ENCODE data around the gene PRKD1.

PRKD1 gene

GRCh38 chr14:29806124-29806517 lies 121.5 kb downstream of the PRKD1 start:
- H3K4me3 ChIP-seq (ENCODE audit: low read depth, low read length) = no peak overlapping the region
- in situ Hi-C loops (cut with HindIII; ENCODE audit: low pct_ligation_motif_present, low sequenced_read_pairs) = no loop called here

DNA sequence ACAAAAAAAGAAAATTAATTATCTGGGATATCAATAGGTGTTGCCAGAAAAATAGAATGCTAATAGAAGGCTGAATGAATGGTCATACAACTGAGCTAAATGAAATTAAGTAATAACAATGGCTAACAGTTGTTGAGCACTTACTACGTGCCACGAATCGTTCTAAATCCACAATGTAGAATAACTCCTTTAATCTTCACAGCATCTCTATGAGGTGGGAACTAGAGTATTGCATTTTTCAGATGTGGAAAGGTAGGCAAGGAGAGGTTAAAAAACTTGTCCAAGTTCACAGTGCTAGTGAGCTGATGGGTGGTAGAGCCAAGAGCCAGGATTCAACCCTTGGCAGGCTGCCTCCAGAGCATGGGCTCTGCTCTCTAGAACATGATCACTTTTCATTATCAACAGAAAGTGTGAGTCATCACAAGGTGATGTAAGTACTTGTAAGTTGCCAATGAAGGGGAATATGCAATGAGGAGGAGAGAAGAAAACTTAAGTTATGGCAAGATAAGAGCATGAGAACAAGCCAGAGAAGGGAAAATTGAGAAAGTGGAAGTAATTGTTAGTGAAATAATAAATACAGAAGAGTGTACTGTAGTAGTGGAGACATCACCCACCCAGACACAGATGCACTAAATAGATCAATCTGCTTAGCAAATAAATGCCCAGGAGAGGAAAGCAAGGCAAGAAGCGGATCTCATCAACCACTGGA lies 122.1 kb downstream of the PRKD1 start:
- H3K36me3 ChIP-seq (replicated peaks) = no peaks in the 10 kb centered on the region
- H3K27me3 ChIP-seq (replicated peaks) = no peaks in the 10 kb centered on the region
- TF ChIP-seq, protein P1, sequence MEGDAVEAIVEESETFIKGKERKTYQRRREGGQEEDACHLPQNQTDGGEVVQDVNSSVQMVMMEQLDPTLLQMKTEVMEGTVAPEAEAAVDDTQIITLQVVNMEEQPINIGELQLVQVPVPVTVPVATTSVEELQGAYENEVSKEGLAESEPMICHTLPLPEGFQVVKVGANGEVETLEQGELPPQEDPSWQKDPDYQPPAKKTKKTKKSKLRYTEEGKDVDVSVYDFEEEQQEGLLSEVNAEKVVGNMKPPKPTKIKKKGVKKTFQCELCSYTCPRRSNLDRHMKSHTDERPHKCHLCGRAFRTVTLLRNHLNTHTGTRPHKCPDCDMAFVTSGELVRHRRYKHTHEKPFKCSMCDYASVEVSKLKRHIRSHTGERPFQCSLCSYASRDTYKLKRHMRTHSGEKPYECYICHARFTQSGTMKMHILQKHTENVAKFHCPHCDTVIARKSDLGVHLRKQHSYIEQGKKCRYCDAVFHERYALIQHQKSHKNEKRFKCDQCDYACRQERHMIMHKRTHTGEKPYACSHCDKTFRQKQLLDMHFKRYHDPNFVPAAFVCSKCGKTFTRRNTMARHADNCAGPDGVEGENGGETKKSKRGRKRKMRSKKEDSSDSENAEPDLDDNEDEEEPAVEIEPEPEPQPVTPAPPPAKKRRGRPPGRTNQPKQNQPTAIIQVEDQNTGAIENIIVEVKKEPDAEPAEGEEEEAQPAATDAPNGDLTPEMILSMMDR (IDR thresholded peaks at IDR 0.05; ENCODE audit: low read depth, low read length, missing control alignments) = no peak
- in situ Hi-C loops (cut with HindIII; ENCODE audit: low pct_ligation_motif_present, low sequenced_read_pairs) = no loop called here
- no peak overlapping the region for H3K4me3 ChIP-seq (ENCODE audit: low read depth, low read length)
- peak; percentile 56 for DNase-seq
- no peak overlapping the region for H3K27ac ChIP-seq

More at GRCh38 chr14:29806124-29806517, 121.5 kb downstream of the PRKD1 start:
- H3K36me3 ChIP-seq (replicated peaks) = no peaks in the 10 kb centered on the region
- no peaks in the 10 kb centered on the region for H3K27me3 ChIP-seq (replicated peaks)
- TF ChIP-seq, protein P1 (IDR thresholded peaks at IDR 0.05; ENCODE audit: low read depth, low read length, missing control alignments) = no peak
- H3K27ac ChIP-seq = no peak overlapping the region
- no peak for DNase-seq

DNA sequence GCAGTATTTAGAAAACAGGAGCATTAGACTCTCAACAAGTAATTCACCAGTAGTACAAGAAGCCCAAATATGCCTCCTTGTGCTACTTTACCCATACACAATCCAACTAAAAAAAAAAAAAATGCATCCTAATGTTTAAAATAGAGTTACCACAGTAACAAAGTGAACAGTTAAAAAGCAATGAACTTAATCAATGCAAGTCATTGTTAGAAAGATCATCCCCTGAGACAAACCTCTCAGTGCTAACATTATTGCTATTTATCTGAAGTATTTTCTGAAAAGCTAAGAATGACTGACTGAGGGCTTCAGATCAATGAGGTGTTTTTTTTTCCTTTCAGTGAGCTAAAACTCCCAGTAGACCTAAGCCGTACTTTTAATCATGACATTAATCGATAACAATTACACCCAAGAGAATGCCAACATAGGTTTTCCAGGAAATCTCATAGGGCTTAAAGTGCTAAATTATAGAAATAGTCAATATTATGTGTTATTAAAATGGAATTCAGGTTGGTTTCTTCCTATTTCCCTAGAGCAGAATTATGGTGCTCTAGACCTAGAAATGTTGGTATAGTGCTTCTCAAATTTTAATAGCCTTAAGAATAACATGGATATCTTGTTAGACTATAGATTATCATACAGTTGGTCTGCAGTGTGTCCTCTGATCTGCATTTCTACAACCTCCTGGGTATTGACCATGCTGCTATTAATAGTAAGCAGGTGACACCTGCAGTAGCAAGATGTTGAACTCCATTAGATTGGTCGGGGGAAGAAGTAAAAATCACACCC lies 123.0 kb downstream of the PRKD1 start:
- in situ Hi-C loops (cut with HindIII; ENCODE audit: low pct_ligation_motif_present, low sequenced_read_pairs) = no loop called here
- Histone ChIP-seq H3K4me3 (ENCODE audit: low read depth, low read length) (no peak overlapping the region), H3K27ac (no peak overlapping the region)

GRCh38 chr14:29803045-29803444 lies 124.6 kb downstream of the PRKD1 start:
- no peak overlapping the region for H3K4me3 ChIP-seq (ENCODE audit: low read depth, low read length)
- H3K36me3 ChIP-seq (replicated peaks) = no peaks in the 10 kb centered on the region
- TF ChIP-seq, protein P1 (IDR thresholded peaks at IDR 0.05; ENCODE audit: low read depth, low read length, missing control alignments) = no peak
- no peak for DNase-seq
- H3K27me3 ChIP-seq (replicated peaks) = no peaks in the 10 kb centered on the region
- no peak overlapping the region for H3K27ac ChIP-seq
- in situ Hi-C loops (cut with HindIII; ENCODE audit: low pct_ligation_motif_present, low sequenced_read_pairs) = no loop called here

More for the DNA sequence above, 123.0 kb downstream of the PRKD1 start:
- TF ChIP-seq, protein P1 (IDR thresholded peaks at IDR 0.05; ENCODE audit: low read depth, low read length, missing control alignments) = no peak
- H3K36me3 ChIP-seq (replicated peaks) = no peaks in the 10 kb centered on the region
- DNase-seq = no peak
- no peaks in the 10 kb centered on the region for H3K27me3 ChIP-seq (replicated peaks)

DNA sequence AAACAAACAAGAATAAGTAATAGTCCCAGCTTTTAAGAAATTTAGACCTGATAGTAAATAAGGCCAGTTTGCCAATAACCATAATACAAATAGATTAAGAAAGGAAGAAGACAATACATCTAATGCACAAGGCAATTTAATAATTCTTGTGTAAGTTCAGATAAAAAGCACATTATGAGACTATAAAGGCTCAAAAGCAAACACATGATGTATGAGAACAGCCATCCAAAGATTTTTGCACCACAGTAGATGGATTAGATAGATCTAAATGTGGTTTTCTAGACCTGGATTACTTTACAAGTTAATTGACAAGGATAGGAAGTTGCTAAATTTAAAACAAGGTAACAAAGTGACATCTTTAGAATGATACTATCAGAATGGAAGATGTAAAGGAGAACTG lies 125.4 kb downstream of the PRKD1 start:
- Histone ChIP-seq H3K27me3 (replicated peaks) (no peaks in the 10 kb centered on the region), H3K4me3 (ENCODE audit: low read depth, low read length) (no peak overlapping the region), H3K36me3 (replicated peaks) (no peaks in the 10 kb centered on the region), H3K27ac (no peak overlapping the region)
- TF ChIP-seq, protein P1 (IDR thresholded peaks at IDR 0.05; ENCODE audit: low read depth, low read length, missing control alignments) = no peak
- in situ Hi-C loops (cut with HindIII; ENCODE audit: low pct_ligation_motif_present, low sequenced_read_pairs) = no loop called here
- DNase-seq = no peak
